Prostate gland (tissue), 2 donors: ENCODE measurements around the gene TEAD4. TPM values are rescaled to one million over a fixed set of nuclear protein-coding genes. Genes with fewer than 3 reads are reported as not detected.

Experiments used
- DNase-seq: peaks from one replicate; pipeline ENCODE4 v3.0.0-alpha.2; 2019; ENCODE audit warnings: low spot score
- H3K27ac ChIP-seq, 2 donors: fragments of 200-600 bp; sonication (generic); 2 replicates each; pipeline ENCODE4 v1.5.1; 2017 to 2019
- H3K27me3 ChIP-seq: fragments of 200-600 bp; sonication (generic); replicated peaks from 2 replicates; pipeline ENCODE4 v1.5.1; 2019; ENCODE audit not compliant: insufficient read depth
- H3K36me3 ChIP-seq, 2 donors: fragments of 200-600 bp; sonication (generic); 1 replicate in 1 of 2; 2 replicates in 1 of 2; pipeline versions ENCODE4 v1.5.1 to v1.8.1; 2017 to 2019
- H3K4me1 ChIP-seq: fragments of 200-600 bp; sonication (generic); replicated peaks from 2 replicates; pipeline ENCODE4 v1.5.1; 2019
- H3K4me3 ChIP-seq, 2 donors: fragments of 200-600 bp; sonication (generic); 2 replicates each; pipeline ENCODE4 v1.5.1; 2017 to 2019
- H3K9me3 ChIP-seq: fragments of 200-600 bp; sonication (generic); 2 replicates; pipeline ENCODE4 v1.5.1; 2017
- CTCF ChIP-seq, 4 experiments: fragments of 200-600 bp in 2 of 4; fragments of 450-650 bp in 2 of 4; sonication (generic) in 2 of 4; IDR thresholded peaks; 1 replicate in 3 of 4; 2 replicates in 1 of 4; pipeline ENCODE4 v1.5.1; 2016 to 2019; ENCODE audit warnings: antibody characterized with exemption in 4 of 4, mild to moderate bottlenecking in 2 of 4, moderate library complexity in 2 of 4
- POLR2A ChIP-seq: fragments of 450-650 bp; IDR thresholded peaks from one replicate; pipeline ENCODE4 v1.6.1; 2016; ENCODE audit warnings: antibody characterized with exemption, mild to moderate bottlenecking
- POLR2AphosphoS5 ChIP-seq: sonication (generic); formaldehyde crosslinking; IDR thresholded peaks from one replicate; pipeline ENCODE4 v1.6.1; 2017; ENCODE audit warnings: antibody characterized with exemption
- WGBS: methylation state at CpG from one replicate; pipeline ENCODE4 v1.1.5; 2018; 5-methylcytosine and 5-hydroxymethylcytosine counted together
- intact Hi-C: fragments of 100-400 bp; cut with DNase I; formaldehyde crosslinking; loops from one replicate; pipeline ENCODE4 v1.14.2; 2022
- total RNA-seq, 2 donors: library from RNA; depleted of rRNA; stranded (reverse); fragments of >200 nt; gene quantifications; one replicate each; pipeline ENCODE4 v1.1.0, GENCODE V29; 2016

Gene TEAD4
- total RNA-seq, 2 donors from 2014 or later, result 9.9 to 20.9 TPM

DNA sequence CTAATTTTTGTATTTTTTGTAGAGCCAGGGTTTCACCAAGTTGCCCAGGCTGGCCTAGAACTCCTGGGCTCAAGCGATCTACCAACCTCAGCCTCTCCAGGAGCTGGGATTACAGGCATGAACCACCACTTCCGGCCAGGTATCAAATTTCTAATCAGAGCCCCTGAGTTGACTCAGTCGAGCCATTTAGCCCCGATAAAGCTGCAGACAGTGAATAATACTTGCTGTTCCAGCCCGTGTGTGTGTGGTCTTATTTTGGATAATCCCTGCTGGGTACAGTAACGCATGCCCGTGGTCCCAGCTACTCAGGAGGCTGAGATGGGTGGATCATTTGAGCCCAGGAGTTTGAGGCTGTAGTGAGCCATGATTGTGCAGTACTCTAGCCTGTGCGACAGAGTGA lies 57.0 kb downstream of the TEAD4 start:
- WGBS, result 68% methylated on average over 8 of the region's 8 CpGs
- Histone ChIP-seq H3K4me1 (no peaks in the 10 kb centered on the region), H3K4me3 (no peak overlapping the region), H3K36me3 (no peaks in the 10 kb centered on the region), H3K27ac (no peak overlapping the region), H3K9me3 (no peaks in the 10 kb centered on the region), H3K27me3 (no peaks in the 10 kb centered on the region)
- intact Hi-C loops, result no loop called here
- TF ChIP-seq CTCF (IDR thresholded peaks at IDR 0.05), result no peak
- TF ChIP-seq POLR2A, result no peak
- TF ChIP-seq POLR2AphosphoS5, result no peak
- no peak for DNase-seq

DNA sequence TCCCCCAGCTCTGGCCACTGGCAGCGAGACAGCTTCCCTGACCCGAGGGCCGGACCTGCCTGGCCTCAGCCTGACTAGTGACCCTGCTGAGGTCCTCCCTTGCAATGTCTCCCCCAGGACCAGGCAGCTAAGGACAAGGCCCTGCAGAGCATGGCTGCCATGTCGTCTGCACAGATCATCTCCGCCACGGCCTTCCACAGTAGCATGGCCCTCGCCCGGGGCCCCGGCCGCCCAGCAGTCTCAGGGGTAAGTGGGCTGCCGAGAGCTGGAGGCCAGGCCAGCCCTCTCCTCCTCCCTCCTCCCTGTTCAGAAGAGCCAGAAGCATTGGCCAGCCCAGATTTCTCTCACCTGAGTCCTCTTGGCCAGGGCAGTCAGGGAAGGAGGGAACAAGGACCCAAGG lies 58.1 kb downstream of the TEAD4 start:
- intact Hi-C loops, result no loop called here
- TF ChIP-seq CTCF (IDR thresholded peaks at IDR 0.05) (no peak), POLR2A (no peak), POLR2AphosphoS5 (no peak)
- no peak for DNase-seq
- 94% methylated on average over 11 of the region's 11 CpGs for WGBS
- H3K9me3 ChIP-seq, result no peaks in the 10 kb centered on the region
- no peaks in the 10 kb centered on the region for H3K4me1 ChIP-seq
- H3K36me3 ChIP-seq, result no peaks in the 10 kb centered on the region
- H3K27ac ChIP-seq, result no peak overlapping the region
- H3K27me3 ChIP-seq, result no peaks in the 10 kb centered on the region
- no peak overlapping the region for H3K4me3 ChIP-seq

- no peak for TF ChIP-seq POLR2A
- TF ChIP-seq POLR2AphosphoS5, result no peak
- no peak for TF ChIP-seq CTCF (IDR thresholded peaks at IDR 0.05)
- WGBS, result 94% methylated on average over 15 of the region's 15 CpGs
These were observed 59.2 kb downstream of the TEAD4 start for GRCh38 chr12:3018284-3019004.

GRCh38 chr12:3019005-3019680 lies 59.9 kb downstream of the TEAD4 start:
- no peak overlapping the region for H3K27ac ChIP-seq
- intact Hi-C loops, result no loop called here

More at GRCh38 chr12:3018284-3019004, 59.2 kb downstream of the TEAD4 start:
- H3K27me3 ChIP-seq, result no peaks in the 10 kb centered on the region
- H3K9me3 ChIP-seq, result no peaks in the 10 kb centered on the region
- DNase-seq, result no peak
- H3K36me3 ChIP-seq, result no peaks in the 10 kb centered on the region
- intact Hi-C loops, result no loop called here
- no peak overlapping the region for H3K4me3 ChIP-seq
- H3K27ac ChIP-seq, result no peak overlapping the region
- no peaks in the 10 kb centered on the region for H3K4me1 ChIP-seq

More at GRCh38 chr12:3019005-3019680, 59.9 kb downstream of the TEAD4 start:
- Histone ChIP-seq H3K27me3 (no peaks in the 10 kb centered on the region), H3K4me3 (no peak overlapping the region), H3K4me1 (no peaks in the 10 kb centered on the region), H3K36me3 (no peaks in the 10 kb centered on the region), H3K9me3 (no peaks in the 10 kb centered on the region)
- 91% methylated on average over 24 of the region's 25 CpGs for WGBS
- DNase-seq, result no peak
- TF ChIP-seq CTCF (IDR thresholded peaks at IDR 0.05) (no peak), POLR2A (no peak), POLR2AphosphoS5 (no peak)
